Gastroesophageal sphincter (tissue), 3 donors: ENCODE data around the gene LTBP1.

Experiments used
- POLR2A ChIP-seq, 2 donors: fragments of 450-650 bp; IDR thresholded peaks; one replicate each; pipeline ENCODE4 v1.6.1; 2017; ENCODE audit warnings: antibody characterized with exemption in 2 of 2, mild to moderate bottlenecking in 2 of 2, moderate library complexity in 1 of 2
- TF ChIP-seq, protein P1 (sequence below), 4 experiments: fragments of 200-600 bp in 2 of 4; fragments of 450-650 bp in 2 of 4; sonication (generic) in 1 of 4; IDR thresholded peaks; one replicate each; pipeline ENCODE4 v1.5.1; 2017 to 2019; ENCODE audit warnings: antibody characterized with exemption in 4 of 4, mild to moderate bottlenecking in 2 of 4, moderate library complexity in 2 of 4

DNA sequence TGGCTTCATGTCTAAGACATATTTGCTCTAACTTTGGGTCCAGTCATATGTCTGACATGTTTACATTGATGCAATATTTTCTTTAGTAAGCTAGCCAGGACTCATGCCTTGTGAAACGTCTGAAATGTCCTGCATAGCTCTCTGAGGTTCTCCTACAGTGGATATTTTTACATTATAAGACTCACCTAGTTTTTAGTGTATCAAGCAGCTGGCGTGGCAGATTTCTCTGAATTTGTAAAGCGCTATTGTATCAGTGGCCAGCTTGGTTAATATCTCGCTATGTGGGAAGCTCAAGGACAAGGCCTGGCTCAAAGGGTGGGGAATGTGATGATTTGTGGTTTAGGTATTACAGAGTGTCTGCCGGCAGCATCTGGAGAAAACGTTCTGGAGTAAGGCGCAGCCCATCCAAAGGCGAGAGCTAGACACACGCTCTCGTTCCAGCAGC is 164.3 kb downstream of the LTBP1 start:
- TF ChIP-seq POLR2A (IDR thresholded peaks at IDR 0.05), result no peak
- TF ChIP-seq, protein P1, sequence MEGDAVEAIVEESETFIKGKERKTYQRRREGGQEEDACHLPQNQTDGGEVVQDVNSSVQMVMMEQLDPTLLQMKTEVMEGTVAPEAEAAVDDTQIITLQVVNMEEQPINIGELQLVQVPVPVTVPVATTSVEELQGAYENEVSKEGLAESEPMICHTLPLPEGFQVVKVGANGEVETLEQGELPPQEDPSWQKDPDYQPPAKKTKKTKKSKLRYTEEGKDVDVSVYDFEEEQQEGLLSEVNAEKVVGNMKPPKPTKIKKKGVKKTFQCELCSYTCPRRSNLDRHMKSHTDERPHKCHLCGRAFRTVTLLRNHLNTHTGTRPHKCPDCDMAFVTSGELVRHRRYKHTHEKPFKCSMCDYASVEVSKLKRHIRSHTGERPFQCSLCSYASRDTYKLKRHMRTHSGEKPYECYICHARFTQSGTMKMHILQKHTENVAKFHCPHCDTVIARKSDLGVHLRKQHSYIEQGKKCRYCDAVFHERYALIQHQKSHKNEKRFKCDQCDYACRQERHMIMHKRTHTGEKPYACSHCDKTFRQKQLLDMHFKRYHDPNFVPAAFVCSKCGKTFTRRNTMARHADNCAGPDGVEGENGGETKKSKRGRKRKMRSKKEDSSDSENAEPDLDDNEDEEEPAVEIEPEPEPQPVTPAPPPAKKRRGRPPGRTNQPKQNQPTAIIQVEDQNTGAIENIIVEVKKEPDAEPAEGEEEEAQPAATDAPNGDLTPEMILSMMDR (IDR thresholded peaks at IDR 0.05), result no peak
